Ascending aorta (tissue), 2 donors: ENCODE data around the gene STOX2. TPM values are rescaled to one million over a fixed set of nuclear protein-coding genes. Genes with fewer than 3 reads are reported as not detected.

Experiments used
- DNase-seq, 2 donors: peaks; one replicate each; pipeline ENCODE4 v3.0.0-alpha.2; 2019; ENCODE audit warnings: low spot score in 2 of 2
- H3K27ac ChIP-seq, 2 donors: fragments of 200-600 bp; sonication (generic); one replicate each; pipeline ENCODE4 v1.5.1; 2016 to 2017; ENCODE audit warnings: mild to moderate bottlenecking in 1 of 2
- H3K27me3 ChIP-seq: fragments of 200-600 bp; sonication (generic); one replicate; pipeline ENCODE4 v1.5.1; 2017
- H3K36me3 ChIP-seq, 2 donors: fragments of 200-600 bp; sonication (generic); one replicate each; pipeline ENCODE4 v1.5.1; 2016
- H3K4me1 ChIP-seq, 2 donors: fragments of 200-600 bp; sonication (generic); one replicate each; pipeline ENCODE4 v1.5.1; 2016 to 2017; ENCODE audit warnings: mild to moderate bottlenecking in 1 of 2
- H3K4me3 ChIP-seq, 2 donors: fragments of 200-600 bp; sonication (generic); one replicate each; pipeline ENCODE4 v1.5.1; 2016 to 2017; ENCODE audit warnings: mild to moderate bottlenecking in 1 of 2
- H3K9me3 ChIP-seq, 2 donors: fragments of 200-600 bp; sonication (generic); one replicate each; pipeline ENCODE4 v1.5.1; 2016
- intact Hi-C: fragments of 100-400 bp; cut with DNase I; formaldehyde crosslinking; loops from one replicate; pipeline ENCODE4 v1.15.1; 2023
- total RNA-seq: library from RNA; depleted of rRNA; stranded (reverse); fragments of >200 nt; gene quantifications from one replicate; pipeline ENCODE4 v1.1.0, GENCODE V29; 2016
- TF ChIP-seq, protein P1 (sequence below), 3 experiments: fragments of 200-600 bp in 2 of 3; fragments of 450-650 bp in 1 of 3; sonication (generic) in 2 of 3; IDR thresholded peaks; one replicate each; pipeline ENCODE4 v1.5.1; 2016 to 2019; ENCODE audit warnings: antibody characterized with exemption in 3 of 3, mild to moderate bottlenecking in 1 of 3, moderate library complexity in 1 of 3

The STOX2 gene
- total RNA-seq, 1 donor from 2014 or later = 41.7 TPM

GRCh38 chr4:184024637-184025036 is 119.5 kb downstream of the STOX2 start:
- intact Hi-C loops = no loop called here
- DNase-seq = no peak
- H3K36me3 ChIP-seq = no peaks in the 10 kb centered on the region
- no peaks in the 10 kb centered on the region for H3K27me3 ChIP-seq
- TF ChIP-seq, protein P1, sequence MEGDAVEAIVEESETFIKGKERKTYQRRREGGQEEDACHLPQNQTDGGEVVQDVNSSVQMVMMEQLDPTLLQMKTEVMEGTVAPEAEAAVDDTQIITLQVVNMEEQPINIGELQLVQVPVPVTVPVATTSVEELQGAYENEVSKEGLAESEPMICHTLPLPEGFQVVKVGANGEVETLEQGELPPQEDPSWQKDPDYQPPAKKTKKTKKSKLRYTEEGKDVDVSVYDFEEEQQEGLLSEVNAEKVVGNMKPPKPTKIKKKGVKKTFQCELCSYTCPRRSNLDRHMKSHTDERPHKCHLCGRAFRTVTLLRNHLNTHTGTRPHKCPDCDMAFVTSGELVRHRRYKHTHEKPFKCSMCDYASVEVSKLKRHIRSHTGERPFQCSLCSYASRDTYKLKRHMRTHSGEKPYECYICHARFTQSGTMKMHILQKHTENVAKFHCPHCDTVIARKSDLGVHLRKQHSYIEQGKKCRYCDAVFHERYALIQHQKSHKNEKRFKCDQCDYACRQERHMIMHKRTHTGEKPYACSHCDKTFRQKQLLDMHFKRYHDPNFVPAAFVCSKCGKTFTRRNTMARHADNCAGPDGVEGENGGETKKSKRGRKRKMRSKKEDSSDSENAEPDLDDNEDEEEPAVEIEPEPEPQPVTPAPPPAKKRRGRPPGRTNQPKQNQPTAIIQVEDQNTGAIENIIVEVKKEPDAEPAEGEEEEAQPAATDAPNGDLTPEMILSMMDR (IDR thresholded peaks at IDR 0.05) = no peak
- no peaks in the 10 kb centered on the region for H3K4me1 ChIP-seq
- no peaks in the 10 kb centered on the region for H3K9me3 ChIP-seq
- H3K4me3 ChIP-seq = no peak overlapping the region
- no peak overlapping the region for H3K27ac ChIP-seq

DNA sequence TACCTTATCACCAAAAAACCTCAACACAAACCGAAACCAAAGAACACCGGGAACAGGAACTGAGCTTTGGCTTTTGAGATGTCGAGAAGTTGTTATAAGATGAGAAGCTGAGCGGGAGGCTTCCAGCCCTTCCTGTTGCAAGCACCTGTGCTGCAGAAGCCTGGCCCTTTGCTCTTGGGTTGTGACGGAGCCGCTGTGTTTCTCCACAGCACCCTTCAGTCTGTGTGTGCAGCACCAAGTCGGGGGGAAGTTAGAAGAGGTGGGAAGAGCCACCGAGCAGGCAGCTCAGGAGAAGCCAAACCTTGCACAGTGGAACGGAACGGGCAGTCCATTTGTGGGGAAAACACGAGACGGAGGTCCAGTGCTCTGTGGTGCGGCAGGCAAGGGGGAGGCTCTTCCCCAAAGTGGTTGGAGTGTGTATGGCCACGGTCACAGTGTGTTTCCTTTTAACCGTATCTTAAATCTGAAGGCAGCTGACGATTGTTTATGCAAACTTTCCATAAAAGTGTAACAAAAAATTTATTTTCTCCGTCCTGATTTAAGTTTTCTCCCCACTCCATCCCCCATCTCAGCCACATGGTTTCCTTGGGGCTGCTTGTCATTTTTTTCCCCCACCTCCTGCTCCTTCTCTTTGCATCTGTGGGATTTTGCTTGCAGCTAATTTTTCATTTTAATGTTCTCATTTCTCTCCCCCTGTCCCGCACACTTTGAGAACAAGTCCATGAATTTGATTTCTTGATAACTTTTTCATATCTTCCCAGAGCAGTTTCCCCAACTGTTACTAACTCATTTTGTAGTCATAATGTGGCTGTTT is 123.7 kb downstream of the STOX2 start:
- TF ChIP-seq, protein P1 (IDR thresholded peaks at IDR 0.05) = no peak
- intact Hi-C loops = no loop called here
- no peaks in the 10 kb centered on the region for H3K36me3 ChIP-seq
- DNase-seq = no peak
- no peak overlapping the region for H3K27ac ChIP-seq
- no peaks in the 10 kb centered on the region for H3K27me3 ChIP-seq
- H3K9me3 ChIP-seq = no peaks in the 10 kb centered on the region
- no peaks in the 10 kb centered on the region for H3K4me1 ChIP-seq
- no peak overlapping the region for H3K4me3 ChIP-seq

DNA sequence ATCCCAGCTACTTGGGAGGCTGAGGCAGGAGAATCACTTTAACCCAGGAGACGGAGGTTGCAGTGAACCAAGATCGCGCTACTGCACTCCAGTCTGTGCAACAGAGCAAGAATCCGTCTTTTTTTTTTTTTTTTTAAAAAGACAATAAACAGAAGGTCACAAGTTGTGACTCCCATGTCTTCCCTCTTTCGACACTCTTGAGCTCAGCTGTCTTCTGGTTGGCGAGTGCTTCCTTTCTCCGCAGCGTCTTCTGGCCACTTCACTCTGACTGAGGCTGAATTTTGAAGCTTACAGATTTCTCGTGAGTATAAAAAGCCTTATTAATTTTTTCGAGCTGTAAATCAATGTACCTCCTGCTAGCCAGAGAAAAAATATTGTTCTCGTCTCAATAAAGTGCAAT is 124.9 kb downstream of the STOX2 start:
- Histone ChIP-seq H3K4me1 (no peaks in the 10 kb centered on the region), H3K9me3 (no peaks in the 10 kb centered on the region), H3K27ac (no peak overlapping the region), H3K27me3 (no peaks in the 10 kb centered on the region), H3K36me3 (no peaks in the 10 kb centered on the region), H3K4me3 (no peak overlapping the region)
- intact Hi-C loops = no loop called here
- no peak for DNase-seq
- TF ChIP-seq, protein P1 (IDR thresholded peaks at IDR 0.05) = no peak

GRCh38 chr4:184030764-184031163 is 125.7 kb downstream of the STOX2 start:
- Histone ChIP-seq H3K36me3 (no peaks in the 10 kb centered on the region), H3K4me3 (no peak overlapping the region), H3K27ac (no peak overlapping the region), H3K4me1 (no peaks in the 10 kb centered on the region), H3K9me3 (no peaks in the 10 kb centered on the region), H3K27me3 (no peaks in the 10 kb centered on the region)
- intact Hi-C loops = no loop called here
- no peak for DNase-seq
- TF ChIP-seq, protein P1 (IDR thresholded peaks at IDR 0.05) = no peak

GRCh38 chr4:184032091-184032490 is 127.0 kb downstream of the STOX2 start:
- DNase-seq = no peak

More at GRCh38 chr4:184032091-184032490, 127.0 kb downstream of the STOX2 start:
- H3K27me3 ChIP-seq = no peaks in the 10 kb centered on the region
- intact Hi-C loops = no loop called here
- no peaks in the 10 kb centered on the region for H3K9me3 ChIP-seq
- no peaks in the 10 kb centered on the region for H3K36me3 ChIP-seq
- TF ChIP-seq, protein P1 (IDR thresholded peaks at IDR 0.05) = no peak
- H3K27ac ChIP-seq = no peak overlapping the region
- no peaks in the 10 kb centered on the region for H3K4me1 ChIP-seq
- no peak overlapping the region for H3K4me3 ChIP-seq
